ENCODE data around the gene SCD.
A peak's percentile ranks its signal among the peaks of the same experiment; 100 is the strongest.

Gene SCD

DNA sequence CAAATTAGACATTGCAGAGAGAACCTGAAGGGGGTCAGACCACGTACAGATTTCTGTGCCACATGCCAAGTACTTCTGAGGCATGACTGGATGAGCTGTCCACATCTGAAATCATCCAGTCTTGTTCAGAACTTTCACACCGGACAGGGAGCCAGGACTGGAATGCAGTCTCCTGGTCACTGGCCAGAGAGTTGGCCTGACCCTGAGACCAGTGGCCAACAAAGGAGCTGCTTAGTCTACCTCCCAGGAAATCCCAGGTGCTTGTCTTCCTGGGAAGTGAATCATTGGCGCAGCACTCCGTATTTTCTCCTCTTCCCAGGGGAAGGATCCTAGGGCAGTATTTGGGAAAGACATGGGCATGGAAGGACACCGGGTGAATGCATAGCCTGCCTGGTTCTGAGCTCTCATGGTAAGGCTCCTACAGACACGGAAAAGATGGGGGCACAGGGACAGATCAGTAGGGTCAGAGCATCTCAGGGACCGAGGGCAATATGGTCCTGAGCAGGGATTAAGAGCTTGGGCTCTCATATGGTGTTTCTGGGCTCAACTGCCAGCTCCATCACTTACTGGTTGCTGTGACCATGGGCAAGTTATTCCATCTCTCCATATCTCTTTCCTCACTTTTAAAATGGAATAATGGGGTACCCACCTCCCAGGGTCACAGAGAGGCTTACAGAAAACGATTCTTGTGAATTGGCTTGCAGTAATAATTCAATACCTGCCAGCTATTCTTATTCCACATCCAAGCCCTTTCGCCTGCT is 1.3 kb upstream of the SCD start:
- H3K4me3 ChIP-seq (ENCODE audit: low read depth, low read length), result peak overlapping the region; percentile 88
- TF ChIP-seq, protein P1, sequence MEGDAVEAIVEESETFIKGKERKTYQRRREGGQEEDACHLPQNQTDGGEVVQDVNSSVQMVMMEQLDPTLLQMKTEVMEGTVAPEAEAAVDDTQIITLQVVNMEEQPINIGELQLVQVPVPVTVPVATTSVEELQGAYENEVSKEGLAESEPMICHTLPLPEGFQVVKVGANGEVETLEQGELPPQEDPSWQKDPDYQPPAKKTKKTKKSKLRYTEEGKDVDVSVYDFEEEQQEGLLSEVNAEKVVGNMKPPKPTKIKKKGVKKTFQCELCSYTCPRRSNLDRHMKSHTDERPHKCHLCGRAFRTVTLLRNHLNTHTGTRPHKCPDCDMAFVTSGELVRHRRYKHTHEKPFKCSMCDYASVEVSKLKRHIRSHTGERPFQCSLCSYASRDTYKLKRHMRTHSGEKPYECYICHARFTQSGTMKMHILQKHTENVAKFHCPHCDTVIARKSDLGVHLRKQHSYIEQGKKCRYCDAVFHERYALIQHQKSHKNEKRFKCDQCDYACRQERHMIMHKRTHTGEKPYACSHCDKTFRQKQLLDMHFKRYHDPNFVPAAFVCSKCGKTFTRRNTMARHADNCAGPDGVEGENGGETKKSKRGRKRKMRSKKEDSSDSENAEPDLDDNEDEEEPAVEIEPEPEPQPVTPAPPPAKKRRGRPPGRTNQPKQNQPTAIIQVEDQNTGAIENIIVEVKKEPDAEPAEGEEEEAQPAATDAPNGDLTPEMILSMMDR (IDR thresholded peaks at IDR 0.05; ENCODE audit: low read depth, low read length, missing control alignments), result no peak
- in situ Hi-C loops (cut with HindIII; ENCODE audit: low sequenced_read_pairs), result loop anchor here (25.0 kb wide), 1 partner anchor 542 kb away; no protein-coding TSS in a partner anchor
- DNase-seq (ENCODE audit: low read depth), result peak; percentile 46

GRCh38 chr10:100346351-100346764 is 675 bp upstream of the SCD start:
- TF ChIP-seq, protein P1 (IDR thresholded peaks at IDR 0.05; ENCODE audit: low read depth, low read length, missing control alignments), result no peak
- no peak for DNase-seq (ENCODE audit: low read depth)
- in situ Hi-C loops (cut with HindIII; ENCODE audit: low sequenced_read_pairs), result loop anchor here (25.0 kb wide), 1 partner anchor 541 kb away; no protein-coding TSS in a partner anchor
- H3K4me3 ChIP-seq (ENCODE audit: low read depth, low read length), result peak overlapping the region; percentile 88

DNA sequence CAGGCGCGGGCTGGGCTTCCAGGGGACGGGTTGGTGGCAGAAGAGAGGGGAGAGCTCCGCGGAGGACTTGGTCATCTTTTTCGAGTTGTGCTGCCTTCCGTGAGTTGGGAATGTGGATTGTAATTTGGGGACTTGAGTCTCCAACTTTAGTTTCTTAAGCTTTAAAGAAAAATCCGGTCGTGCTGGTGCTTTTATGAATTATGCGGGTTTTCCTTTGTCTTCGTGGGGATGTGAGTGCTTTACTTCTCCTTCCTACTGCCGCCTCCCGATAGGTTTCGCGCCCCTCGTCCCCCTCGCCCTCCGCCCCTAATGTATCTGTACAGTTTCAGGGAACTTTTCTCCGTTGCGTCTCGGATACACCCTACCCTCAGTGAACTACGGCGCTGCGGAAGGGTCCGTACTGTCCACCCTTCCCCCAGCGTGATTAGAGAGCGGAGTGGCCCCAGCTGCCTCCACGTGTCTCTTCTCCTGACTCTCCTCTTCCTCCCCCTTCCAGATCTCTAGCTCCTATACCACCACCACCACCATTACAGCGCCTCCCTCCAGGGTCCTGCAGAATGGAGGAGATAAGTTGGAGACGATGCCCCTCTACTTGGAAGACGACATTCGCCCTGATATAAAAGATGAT is 649 bp downstream of the SCD start:
- H3K4me3 ChIP-seq (ENCODE audit: low read depth, low read length), result peak overlapping the region; percentile 88
- no peak for DNase-seq (ENCODE audit: low read depth)
- in situ Hi-C loops (cut with HindIII; ENCODE audit: low sequenced_read_pairs), result loop anchor here (25.0 kb wide), 1 partner anchor 540 kb away; no protein-coding TSS in a partner anchor
- TF ChIP-seq, protein P1 (IDR thresholded peaks at IDR 0.05; ENCODE audit: low read depth, low read length, missing control alignments), result no peak

DNA sequence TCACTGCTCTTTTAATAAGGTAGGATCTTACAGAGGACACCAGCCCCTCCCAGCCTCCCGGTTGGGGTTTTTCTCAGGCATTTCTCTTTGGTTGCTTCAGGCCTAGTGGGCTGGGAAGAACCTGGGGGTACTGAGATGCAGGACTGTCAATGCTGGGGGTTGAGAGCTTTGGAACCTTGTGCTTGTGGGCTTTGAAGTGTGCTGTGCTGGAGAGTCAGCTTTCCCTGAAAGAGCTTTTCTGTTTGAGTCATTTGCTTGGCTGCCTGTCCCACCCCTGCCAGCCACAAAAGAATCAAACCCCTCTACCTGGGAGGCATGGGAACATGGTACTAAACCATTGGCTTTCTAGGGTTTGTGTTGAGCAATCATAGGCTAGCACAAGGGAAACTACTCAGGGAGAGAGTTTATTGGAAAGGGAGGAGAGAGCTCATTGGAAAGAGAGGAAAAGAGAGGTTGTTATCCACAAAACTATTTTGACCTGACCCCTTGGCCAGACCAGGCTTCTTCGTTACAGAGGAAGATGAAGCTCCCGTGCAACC is 1.4 kb downstream of the SCD start:
- TF ChIP-seq, protein P1 (IDR thresholded peaks at IDR 0.05; ENCODE audit: low read depth, low read length, missing control alignments), result no peak
- no peak for DNase-seq (ENCODE audit: low read depth)
- H3K4me3 ChIP-seq (ENCODE audit: low read depth, low read length), result peak overlapping the region; percentile 88
- in situ Hi-C loops (cut with HindIII; ENCODE audit: low sequenced_read_pairs), result loop anchor here (25.0 kb wide), 1 partner anchor 539 kb away; no protein-coding TSS in a partner anchor

DNA sequence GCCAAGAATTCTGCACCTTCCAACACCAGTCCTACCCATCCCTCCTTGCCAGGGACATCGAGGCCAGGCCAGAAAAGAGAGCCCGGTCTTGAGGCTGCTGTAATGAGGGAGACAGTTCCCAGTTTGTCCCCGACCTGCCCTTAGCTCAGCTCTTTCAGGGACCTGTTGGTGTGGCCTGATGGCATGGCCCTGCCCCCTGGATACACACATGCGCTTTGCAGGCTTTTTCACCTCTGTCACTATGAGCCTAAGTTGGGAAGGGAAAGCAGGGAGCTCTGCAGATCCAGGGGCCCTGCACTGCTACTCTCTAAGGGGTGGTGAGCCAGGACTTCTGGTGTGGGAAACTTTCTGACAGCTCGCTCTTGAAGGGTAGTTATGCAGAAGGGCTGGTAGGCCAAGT is 2.1 kb downstream of the SCD start:
- in situ Hi-C loops (cut with HindIII; ENCODE audit: low sequenced_read_pairs), result loop anchor here (25.0 kb wide), 1 partner anchor 538 kb away; no protein-coding TSS in a partner anchor
- TF ChIP-seq, protein P1 (IDR thresholded peaks at IDR 0.05; ENCODE audit: low read depth, low read length, missing control alignments), result no peak
- peak overlapping the region; percentile 88 for H3K4me3 ChIP-seq (ENCODE audit: low read depth, low read length)
- DNase-seq (ENCODE audit: low read depth), result no peak

DNA sequence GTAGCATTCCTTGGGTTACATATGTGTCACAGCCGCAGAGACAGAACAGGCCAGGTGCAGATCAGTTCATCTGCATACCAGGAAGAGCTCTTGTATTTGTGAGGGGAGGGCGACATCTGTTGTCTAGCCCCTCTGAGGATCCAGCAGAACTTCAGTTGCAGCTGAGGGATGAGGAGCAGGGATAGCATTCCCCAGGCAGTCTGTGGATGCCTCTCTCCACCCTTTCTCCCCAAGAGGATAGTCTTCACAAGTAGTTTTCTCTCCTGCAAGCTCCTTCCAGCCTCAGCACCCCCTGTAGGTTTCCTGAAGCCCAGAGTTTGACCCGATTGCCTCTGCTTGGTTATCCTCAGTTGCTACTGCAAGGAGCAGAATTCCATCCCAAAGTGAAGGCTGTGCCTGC is 2.6 kb downstream of the SCD start:
- in situ Hi-C loops (cut with HindIII; ENCODE audit: low sequenced_read_pairs), result loop anchor here (25.0 kb wide), 1 partner anchor 538 kb away; no protein-coding TSS in a partner anchor
- TF ChIP-seq, protein P1 (IDR thresholded peaks at IDR 0.05; ENCODE audit: low read depth, low read length, missing control alignments), result peak; percentile 4
- DNase-seq (ENCODE audit: low read depth), result no peak
- peak overlapping the region; percentile 88 for H3K4me3 ChIP-seq (ENCODE audit: low read depth, low read length)

All from astrocyte of the cerebellum (primary cell).